Natural killer cell (primary cell): ENCODE measurements around the gene PAM. TPM values are rescaled to one million over a fixed set of nuclear protein-coding genes. Genes with fewer than 3 reads are reported as not detected.

Source experiments
- ATAC-seq, 3 donors: fragments of 150-1000 bp in 2 of 3; fragments of 200-7000 bp in 1 of 3; cut with Tn5 transposase; 1 replicate in 1 of 3; 2 replicates in 2 of 3; pipeline ENCODE4 v1.10.0; 2021; ENCODE audit warnings: mild to moderate bottlenecking in 2 of 3, moderate library complexity in 2 of 3
- DNase-seq, 2 donors: peaks; one replicate each; pipeline versions ENCODE4 v3.0.0 to v3.0.0-alpha.2; 2013 to 2021; ENCODE audit warnings: mixed read lengths in 1 of 2
- H3K27ac ChIP-seq: one replicate; pipeline ENCODE4 v1.5.1; 2013; ENCODE audit warnings: mild to moderate bottlenecking, low read length
- H3K27me3 ChIP-seq: one replicate; pipeline ENCODE4 v1.6.1; 2013; ENCODE audit warnings: low read length; ENCODE audit not compliant: control insufficient read depth, insufficient read depth
- H3K36me3 ChIP-seq: one replicate; pipeline ENCODE4 v1.6.1; 2013; ENCODE audit warnings: low read length; ENCODE audit not compliant: control insufficient read depth, insufficient read depth
- H3K4me1 ChIP-seq: one replicate; pipeline ENCODE4 v1.6.1; 2013; ENCODE audit warnings: low read length; ENCODE audit not compliant: control insufficient read depth, insufficient read depth
- H3K4me3 ChIP-seq: one replicate; pipeline ENCODE4 v1.5.1; 2013; ENCODE audit warnings: low read length
- H3K9me3 ChIP-seq: one replicate; pipeline ENCODE4 v1.6.1; 2013; ENCODE audit warnings: low read length; ENCODE audit not compliant: control insufficient read depth, insufficient read depth
- H3K27ac Mint-ChIP-seq, 2 donors: one replicate each; pipeline ENCODE4 v1.8.0; 2022; ENCODE audit warnings: mild to moderate bottlenecking in 2 of 2, mixed read lengths in 2 of 2, moderate library complexity in 1 of 2
- H3K27me3 Mint-ChIP-seq, 2 donors: one replicate each; pipeline ENCODE4 v1.8.0; 2022; ENCODE audit warnings: low read depth in 2 of 2, mixed read lengths in 2 of 2
- H3K36me3 Mint-ChIP-seq: one replicate; pipeline ENCODE4 v1.8.0; 2022; ENCODE audit warnings: mixed read lengths
- H3K4me1 Mint-ChIP-seq, 2 donors: one replicate each; pipeline ENCODE4 v1.8.0; 2022; ENCODE audit warnings: mixed read lengths in 2 of 2
- H3K4me3 Mint-ChIP-seq: one replicate; pipeline ENCODE4 v1.8.0; 2022; ENCODE audit warnings: mild to moderate bottlenecking, moderate library complexity, mixed read lengths
- H3K9me3 Mint-ChIP-seq, 2 donors: one replicate each; pipeline ENCODE4 v1.8.0; 2022; ENCODE audit warnings: mixed read lengths in 2 of 2
- CTCF ChIP-seq: fragments of 200-600 bp; IDR thresholded peaks from one replicate; pipeline ENCODE4 v1.8.0; 2022; ENCODE audit warnings: antibody characterized with exemption
- WGBS: methylation state at CpG from one replicate; pipeline ENCODE4 v1.1.7; 2013; ENCODE audit warnings: missing lambda C conversion rate; ENCODE audit not compliant: insufficient coverage; 5-methylcytosine and 5-hydroxymethylcytosine counted together
- intact Hi-C: fragments of 100-400 bp; cut with micrococcal nuclease; formaldehyde crosslinking; loops from one replicate; pipeline ENCODE4 v1.14.2; 2022
- total RNA-seq, 4 donors: library from RNA; stranded (reverse); fragments of 120-200 nt in 1 of 4; gene quantifications; one replicate each; pipeline versions ENCODE4 v1.2.3 to v1.2.4, GENCODE V29; 2013 to 2022

PAM gene
- total RNA-seq, 3 donors from 2014 or later (not counting 1 experiment from before 2014, with no cell fraction given): 67.6 to 79.9 (median 75.3) TPM

DNA sequence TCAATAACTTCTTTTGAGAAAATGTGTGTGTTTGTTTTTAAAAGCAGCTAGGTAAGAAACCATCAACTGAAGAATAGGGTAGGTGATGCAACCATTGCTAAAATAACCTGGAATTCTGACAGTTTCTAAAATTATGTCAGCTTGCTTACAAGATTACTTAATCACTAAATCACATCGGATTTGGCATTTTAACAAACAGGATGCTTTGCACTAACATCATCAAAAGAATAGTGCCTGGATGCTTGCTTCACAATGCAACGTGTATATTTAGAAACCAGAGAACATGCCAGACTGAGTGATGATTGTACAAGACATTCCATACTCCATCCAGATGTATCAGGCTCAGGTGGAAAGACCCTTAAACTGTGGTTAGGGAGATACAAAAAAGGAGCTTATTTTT lies 43.9 kb downstream of the PAM start:
- intact Hi-C loops: no loop called here
- no peak overlapping the region for H3K27ac ChIP-seq

DNA sequence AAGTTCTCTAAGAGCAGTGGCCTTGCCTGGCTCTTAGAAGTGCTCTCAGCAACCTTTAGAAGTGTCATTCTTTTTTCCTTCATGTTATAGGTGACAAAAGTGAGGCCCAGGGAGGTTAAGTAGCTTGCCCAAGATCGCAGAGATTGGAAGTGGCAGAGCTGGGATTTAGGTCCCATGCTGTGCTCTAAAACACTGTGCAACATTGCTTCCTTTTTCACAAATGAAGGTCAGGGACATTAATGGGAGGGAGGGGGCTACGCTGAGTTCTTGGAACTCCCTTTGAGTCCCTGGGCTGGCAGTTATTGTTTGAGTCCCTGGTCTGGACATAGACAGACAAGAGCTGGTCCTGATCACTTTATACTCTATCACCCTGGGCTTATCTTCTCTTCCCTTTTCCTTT lies 45.3 kb downstream of the PAM start:
- peaks cover 21% of the 10 kb centered on the region for H3K4me1 ChIP-seq
- H3K27ac ChIP-seq: no peak overlapping the region
- H3K36me3 ChIP-seq: no peaks in the 10 kb centered on the region
- intact Hi-C loops: loop anchor here (2.0 kb wide), 1 partner anchor 56 kb away; no protein-coding TSS in a partner anchor
- H3K4me3 ChIP-seq: no peak overlapping the region
- no peak for ATAC-seq
- H3K9me3 Mint-ChIP-seq: no peaks in the 10 kb centered on the region
- 81% methylated on average over 2 of the region's 2 CpGs for whole genome bisulfite sequencing
- DNase-seq: no peak
- no peak for TF ChIP-seq CTCF
- H3K27me3 ChIP-seq: no peaks in the 10 kb centered on the region
- H3K9me3 ChIP-seq: no peaks in the 10 kb centered on the region
- no peaks in the 10 kb centered on the region for H3K36me3 Mint-ChIP-seq
- no peaks in the 10 kb centered on the region for H3K27me3 Mint-ChIP-seq
- peak overlapping the region; percentile 59 to 91 for H3K27ac Mint-ChIP-seq
- peaks cover 61 to 79% of the 10 kb centered on the region in 2 donors for H3K4me1 Mint-ChIP-seq
- peak overlapping the region; percentile 47 for H3K4me3 Mint-ChIP-seq

More for the DNA sequence above, 43.9 kb downstream of the PAM start:
- Mint-ChIP-seq H3K4me3 (no peak overlapping the region), H3K36me3 (no peaks in the 10 kb centered on the region), H3K4me1 (peaks cover 66 to 68% of the 10 kb centered on the region in 2 donors), H3K27ac (no peak overlapping the region), H3K27me3 (no peaks in the 10 kb centered on the region), H3K9me3 (no peaks in the 10 kb centered on the region)
- H3K9me3 ChIP-seq: no peaks in the 10 kb centered on the region
- ATAC-seq (no peak), DNase-seq (no peak)
- H3K36me3 ChIP-seq: no peaks in the 10 kb centered on the region
- H3K4me1 ChIP-seq: peaks cover 25% of the 10 kb centered on the region
- H3K4me3 ChIP-seq: no peak overlapping the region
- H3K27me3 ChIP-seq: no peaks in the 10 kb centered on the region
- WGBS: 80% methylated on average over 2 of the region's 2 CpGs
- no peak for TF ChIP-seq CTCF

- H3K27ac Mint-ChIP-seq: peak overlapping the region; percentile 59 to 91
- intact Hi-C loops: loop anchor here (2.0 kb wide), 1 partner anchor 55 kb away; no protein-coding TSS in a partner anchor
- WGBS: 0% methylated on average over 3 of the region's 3 CpGs
Observed at GRCh38 chr5:102801371-102801770, 46.3 kb downstream of the PAM start.

More at GRCh38 chr5:102801371-102801770, 46.3 kb downstream of the PAM start:
- H3K36me3 Mint-ChIP-seq: no peaks in the 10 kb centered on the region
- peak; percentile 96 to 100 (median 96) for ATAC-seq
- no peaks in the 10 kb centered on the region for H3K27me3 ChIP-seq
- no peaks in the 10 kb centered on the region for H3K9me3 Mint-ChIP-seq
- H3K4me1 ChIP-seq: peaks cover 21% of the 10 kb centered on the region
- H3K27me3 Mint-ChIP-seq: no peaks in the 10 kb centered on the region
- H3K4me1 Mint-ChIP-seq: peaks cover 59 to 77% of the 10 kb centered on the region in 2 donors
- DNase-seq: peak in 1 of 2 donors; percentile 73
- H3K9me3 ChIP-seq: no peaks in the 10 kb centered on the region
- H3K36me3 ChIP-seq: no peaks in the 10 kb centered on the region
- no peak for TF ChIP-seq CTCF
- peak overlapping the region; percentile 84 for H3K4me3 Mint-ChIP-seq
- H3K4me3 ChIP-seq: no peak overlapping the region
- peak overlapping the region; percentile 52 for H3K27ac ChIP-seq
